Heart right ventricle (tissue), 16 donors: ENCODE measurements around the gene MARCOL. TPM values are rescaled to one million over a fixed set of nuclear protein-coding genes. Genes with fewer than 3 reads are reported as not detected.

ENCODE experiments used
- ATAC-seq, 8 donors: fragments of 200-7000 bp; cut with Tn5 transposase; one replicate each; pipeline ENCODE4 v1.9.1; 2020; ENCODE audit warnings: mild to moderate bottlenecking in 8 of 8, moderate library complexity in 8 of 8, moderate number of reproducible peaks in 1 of 8
- DNase-seq, 2 donors: peaks; one replicate each; pipeline ENCODE4 v3.0.0-alpha.2; 2020
- H3K27ac ChIP-seq, 10 donors: fragments of 200-600 bp; sonication (generic) in 2 of 10; one replicate each; pipeline versions ENCODE4 v1.5.0 to v1.8.0; 2020 to 2022; ENCODE audit warnings: mild to moderate bottlenecking in 3 of 10
- H3K27me3 ChIP-seq, 7 donors: fragments of 200-600 bp; one replicate each; pipeline ENCODE4 v1.8.0; 2021 to 2022; ENCODE audit warnings: mild to moderate bottlenecking in 2 of 7
- H3K36me3 ChIP-seq, 9 donors: fragments of 200-600 bp; sonication (generic) in 1 of 9; one replicate each; pipeline versions ENCODE4 v1.5.0 to v1.8.0; 2020 to 2022; ENCODE audit warnings: mild to moderate bottlenecking in 2 of 9
- H3K4me1 ChIP-seq, 9 donors: fragments of 200-600 bp; sonication (generic) in 1 of 9; one replicate each; pipeline versions ENCODE4 v1.5.0 to v1.8.0; 2020 to 2022; ENCODE audit warnings: mild to moderate bottlenecking in 4 of 9
- H3K4me3 ChIP-seq, 10 donors: fragments of 200-600 bp; sonication (generic) in 2 of 10; one replicate each; pipeline versions ENCODE4 v1.5.0 to v1.8.0; 2020 to 2022; ENCODE audit warnings: mild to moderate bottlenecking in 7 of 10, moderate library complexity in 2 of 10
- H3K9me3 ChIP-seq, 11 donors: fragments of 200-600 bp in 10 of 11; sonication (generic) in 2 of 11; one replicate each; pipeline versions ENCODE4 v1.5.0 to v1.8.0; 2013 to 2022; ENCODE audit warnings: mild to moderate bottlenecking in 2 of 11, control low read depth in 1 of 11, moderate library complexity in 1 of 11
- WGBS, 2 donors: extraction: QIAGEN DNeasy Blood & Tissue Kit; methylation state at CpG; one replicate each; pipeline ENCODE4 v1.1.7; 2013; ENCODE audit warnings: inconsistent platforms in 1 of 2; 5-methylcytosine and 5-hydroxymethylcytosine counted together
- intact Hi-C, 10 donors: fragments of 100-400 bp; cut with DNase I; formaldehyde crosslinking; loops; one replicate each; pipeline versions ENCODE4 v1.11.1 to v1.14.2; 2022
- polyA plus RNA-seq, 2 donors: library from polyadenylated mRNA; stranded (reverse); fragments of 200-250 nt; gene quantifications; one replicate each; pipeline ENCODE4 v1.2.3, GENCODE V29; 2013
- total RNA-seq, 10 donors: library from RNA; stranded (reverse); fragmentation: NEBNext Ultra II Directional in 3 of 10; extraction: Animal tissue kit (Norgen Biotek cat#: 25700) in 3 of 10; gene quantifications; one replicate each; pipeline versions ENCODE4 v1.2.1 to v1.2.4, GENCODE V29; 2021 to 2023
- TF ChIP-seq, protein P1 (sequence below), 9 donors: fragments of 200-600 bp; sonication (generic) in 2 of 9; IDR thresholded peaks; one replicate each; pipeline versions ENCODE4 v1.5.0 to v1.8.0; 2021 to 2022; ENCODE audit warnings: antibody characterized with exemption in 9 of 9, mild to moderate bottlenecking in 5 of 9, moderate library complexity in 1 of 9
- donor health status: Arrhythmogenic right ventricular cardiomyopathy.
- donor health status: ischemic (EF 13 %, LVEDD 7.1; RV severe dilation, severe dysfunction).
- donor health status: healthy with polysubstance abuse.
- donor health status: DM: no; HTN: yes; CAD: no.
- donor health status: DM: no; HTN: no; CAD: no.
- donor health status: ischemic (EF 25% LVEDD 6.9; RV normal size, moderate dysfunction).
- donor health status: ischemic (EF 25% LVEDD 5.7; RV mildly dilated, moderate dysfunction).
- donor health status: healthy.
- donor health status: DM: yes; HTN: yes; CAD: no.
- donor health status: Ischemic cardiomyopathy.
- donor health status: ischemic (EF 35%, LVEDD 5.7; RV mildly dilated, moderate dysfunction).
- donor health status: nonischemic (EF 11% LVEDD 7.7; RV severe dilation, severe dysfunction).
- donor health status: DM: yes; HTN: yes; CAD: no.
- donor health status: PGD.
- donor health status: ischemic (EF 29% LVEDD 5.4; RV normal size, mild dysfunction).
- donor health status: nonischemic (EF 23%, LVEDD 6.1; RV moderate dilation, normal function).

Gene MARCOL
- total and polyA plus RNA-seq, 12 donors, result not detected

DNA sequence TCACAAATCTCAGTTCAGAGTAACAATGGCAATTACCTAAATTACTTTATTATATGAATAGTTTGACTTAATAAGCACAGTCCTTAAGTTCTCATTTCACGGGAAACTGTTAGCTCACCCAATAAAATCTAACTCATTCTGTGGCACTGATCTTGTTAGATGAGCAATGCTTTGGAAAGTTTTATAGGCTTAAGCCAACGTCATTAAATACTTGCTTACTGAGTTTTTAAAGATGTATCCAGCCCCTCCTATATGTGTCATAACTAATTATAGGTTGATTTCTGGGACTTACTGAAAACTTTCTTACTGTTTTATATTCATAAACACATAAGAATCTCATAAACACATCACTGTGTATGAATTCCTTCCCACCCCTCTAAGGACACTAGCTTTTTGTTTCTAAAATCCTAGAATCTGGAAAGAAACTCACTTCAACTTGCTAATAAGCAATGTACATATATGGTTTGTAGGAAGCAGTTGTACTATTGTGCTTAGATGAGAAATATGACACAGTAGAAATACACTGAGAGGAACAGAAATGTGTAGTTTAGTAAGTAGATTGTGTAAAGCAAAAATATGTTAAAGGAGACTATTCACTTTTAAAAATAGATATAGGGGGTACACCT lies 14.1 kb upstream of the MARCOL start:
- Histone ChIP-seq H3K36me3 (no peaks in the 10 kb centered on the region), H3K27ac (no peak overlapping the region), H3K4me1 (no peaks in the 10 kb centered on the region), H3K27me3 (no peaks in the 10 kb centered on the region), H3K4me3 (no peak overlapping the region), H3K9me3 (no peaks in the 10 kb centered on the region)
- TF ChIP-seq, protein P1, sequence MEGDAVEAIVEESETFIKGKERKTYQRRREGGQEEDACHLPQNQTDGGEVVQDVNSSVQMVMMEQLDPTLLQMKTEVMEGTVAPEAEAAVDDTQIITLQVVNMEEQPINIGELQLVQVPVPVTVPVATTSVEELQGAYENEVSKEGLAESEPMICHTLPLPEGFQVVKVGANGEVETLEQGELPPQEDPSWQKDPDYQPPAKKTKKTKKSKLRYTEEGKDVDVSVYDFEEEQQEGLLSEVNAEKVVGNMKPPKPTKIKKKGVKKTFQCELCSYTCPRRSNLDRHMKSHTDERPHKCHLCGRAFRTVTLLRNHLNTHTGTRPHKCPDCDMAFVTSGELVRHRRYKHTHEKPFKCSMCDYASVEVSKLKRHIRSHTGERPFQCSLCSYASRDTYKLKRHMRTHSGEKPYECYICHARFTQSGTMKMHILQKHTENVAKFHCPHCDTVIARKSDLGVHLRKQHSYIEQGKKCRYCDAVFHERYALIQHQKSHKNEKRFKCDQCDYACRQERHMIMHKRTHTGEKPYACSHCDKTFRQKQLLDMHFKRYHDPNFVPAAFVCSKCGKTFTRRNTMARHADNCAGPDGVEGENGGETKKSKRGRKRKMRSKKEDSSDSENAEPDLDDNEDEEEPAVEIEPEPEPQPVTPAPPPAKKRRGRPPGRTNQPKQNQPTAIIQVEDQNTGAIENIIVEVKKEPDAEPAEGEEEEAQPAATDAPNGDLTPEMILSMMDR (IDR thresholded peaks at IDR 0.05), result no peak
- ATAC-seq, result no peak
- no peak for DNase-seq
- WGBS, 2 donors, result 74 to 78% methylated on average over 2 of the region's 2 CpGs
- intact Hi-C loops, result no loop called here

DNA sequence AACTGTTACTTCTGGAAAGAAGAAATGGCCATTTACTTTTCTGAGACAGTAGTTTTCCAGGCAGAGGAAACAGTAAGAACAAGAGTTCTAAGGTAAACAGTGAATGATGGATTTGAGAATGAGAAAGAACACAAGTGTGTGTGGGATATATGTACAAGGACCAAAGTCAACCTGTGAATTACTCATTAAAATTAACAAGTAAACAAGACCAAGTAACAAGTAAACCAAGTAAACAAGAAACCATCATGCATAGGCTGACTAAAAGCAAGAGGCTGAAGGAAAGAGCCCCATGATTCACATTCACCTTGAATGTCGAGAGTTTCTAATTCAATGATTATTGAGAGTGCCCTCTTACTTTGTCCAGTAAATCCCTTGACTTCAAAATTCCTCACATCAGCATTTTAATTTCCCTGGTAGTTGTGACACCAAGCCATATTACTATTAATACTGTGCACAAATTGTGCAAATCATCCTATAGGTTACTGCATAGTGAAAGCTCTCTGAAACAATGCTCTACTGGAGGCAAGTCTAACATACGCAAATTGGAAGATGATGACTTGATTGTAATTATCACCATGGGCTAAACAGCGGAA lies 9.8 kb upstream of the MARCOL start:
- TF ChIP-seq, protein P1 (IDR thresholded peaks at IDR 0.05), result no peak
- no peak for DNase-seq
- no peak overlapping the region for H3K4me3 ChIP-seq
- intact Hi-C loops, result no loop called here
- no peaks in the 10 kb centered on the region for H3K27me3 ChIP-seq
- 90 to 93% methylated on average over 3 of the region's 3 CpGs for WGBS, 2 donors
- no peaks in the 10 kb centered on the region for H3K4me1 ChIP-seq
- ATAC-seq, result no peak
- H3K27ac ChIP-seq, result no peak overlapping the region
- H3K9me3 ChIP-seq, result no peaks in the 10 kb centered on the region
- H3K36me3 ChIP-seq, result no peaks in the 10 kb centered on the region

DNA sequence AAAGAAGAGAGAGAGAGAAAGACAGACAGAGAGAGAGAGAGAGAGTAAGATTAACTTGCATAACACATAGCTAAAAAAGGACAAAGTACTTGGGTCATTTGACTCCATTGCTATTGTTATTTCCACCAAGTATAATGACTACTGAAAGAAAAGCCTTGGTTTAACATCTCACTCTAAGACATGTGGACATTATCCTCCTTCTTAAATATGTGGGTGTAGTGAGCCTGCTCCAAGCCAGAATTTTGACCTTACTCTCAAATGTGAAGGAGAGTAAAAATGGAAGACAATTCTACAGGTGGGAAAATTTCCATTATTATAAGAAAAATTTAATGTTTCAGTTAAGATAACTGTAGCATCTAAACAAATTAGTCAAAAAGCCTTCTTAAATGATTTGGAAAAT lies 8.5 kb upstream of the MARCOL start:
- no peak for DNase-seq
- Histone ChIP-seq H3K4me3 (no peak overlapping the region), H3K36me3 (no peaks in the 10 kb centered on the region), H3K4me1 (no peaks in the 10 kb centered on the region), H3K27ac (no peak overlapping the region), H3K27me3 (no peaks in the 10 kb centered on the region), H3K9me3 (no peaks in the 10 kb centered on the region)
- intact Hi-C loops, result no loop called here
- TF ChIP-seq, protein P1 (IDR thresholded peaks at IDR 0.05), result no peak
- no peak for ATAC-seq

DNA sequence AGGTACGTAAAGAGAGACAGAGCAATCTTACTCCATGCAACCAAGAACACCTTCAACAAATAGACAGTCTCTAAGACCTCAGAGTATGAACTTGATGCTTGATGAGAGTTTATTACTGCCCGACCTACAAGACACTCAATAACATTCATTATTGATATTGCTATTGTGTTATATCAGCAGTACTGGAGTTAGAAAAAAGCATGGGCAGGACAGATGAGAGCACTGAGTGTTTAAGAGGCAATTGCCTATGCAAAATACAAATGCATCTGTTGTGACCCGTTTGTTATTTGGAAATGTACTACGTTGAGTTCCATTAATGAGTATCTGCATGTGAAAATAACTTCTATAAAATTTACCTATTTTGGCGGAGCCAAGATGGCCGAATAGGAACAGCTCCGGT lies 8.1 kb upstream of the MARCOL start:
- intact Hi-C loops, result no loop called here
- ATAC-seq, result no peak
- DNase-seq, result no peak
- no peaks in the 10 kb centered on the region for H3K4me1 ChIP-seq
- no peak overlapping the region for H3K4me3 ChIP-seq
- H3K36me3 ChIP-seq, result no peaks in the 10 kb centered on the region
- H3K9me3 ChIP-seq, result no peaks in the 10 kb centered on the region
- H3K27me3 ChIP-seq, result no peaks in the 10 kb centered on the region
- no peak overlapping the region for H3K27ac ChIP-seq
- TF ChIP-seq, protein P1 (IDR thresholded peaks at IDR 0.05), result no peak
- WGBS, 2 donors, result 92 to 96% methylated on average over 7 of the region's 7 CpGs
